ENCODE results near the gene MAGEA11.
A peak's percentile ranks its signal among the peaks of the same experiment; 100 is the strongest.
"Not testable (repeated sequence)": the region's sequence is repeated elsewhere in the genome, so short reads cannot be mapped to it uniquely, and the experiment has no call there.

MAGEA11 gene

GRCh38 chrX:149758068-149758714 lies 46.3 kb downstream of the MAGEA11 start:
- H3K4me3 Mint-ChIP-seq, result no peak overlapping the region
- H3K27ac Mint-ChIP-seq, result no peak overlapping the region
- ATAC-seq (no peak), DNase-seq (no peak)
- no peaks in the 10 kb centered on the region for H3K9me3 Mint-ChIP-seq
- H3K4me1 Mint-ChIP-seq, result no peaks in the 10 kb centered on the region
- peaks cover 10% of the 10 kb centered on the region for H3K27me3 Mint-ChIP-seq

- not testable (repeated sequence) for DNase-seq, H3K9me3 Mint-ChIP-seq, ATAC-seq, H3K4me3 Mint-ChIP-seq, H3K4me1 Mint-ChIP-seq, H3K27ac Mint-ChIP-seq
- H3K27me3 Mint-ChIP-seq, result peaks cover 10% of the 10 kb centered on the region
Measured at GRCh38 chrX:149758715-149759078, 46.8 kb downstream of the MAGEA11 start.

- Mint-ChIP-seq H3K27ac (no peak overlapping the region), H3K27me3 (peaks cover 10% of the 10 kb centered on the region), H3K9me3 (no peaks in the 10 kb centered on the region), H3K4me1 (no peaks in the 10 kb centered on the region), H3K4me3 (no peak overlapping the region)
- no peak for DNase-seq
- ATAC-seq, result no peak
Measured at GRCh38 chrX:149759824-149760223, 48.0 kb downstream of the MAGEA11 start.

GRCh38 chrX:149760965-149761364 lies 49.1 kb downstream of the MAGEA11 start:
- ATAC-seq (no peak), DNase-seq (no peak)
- Mint-ChIP-seq H3K27ac (no peak overlapping the region), H3K4me3 (no peak overlapping the region), H3K4me1 (no peaks in the 10 kb centered on the region), H3K9me3 (no peaks in the 10 kb centered on the region), H3K27me3 (peaks cover 10% of the 10 kb centered on the region)

GRCh38 chrX:149761858-149762674 lies 50.2 kb downstream of the MAGEA11 start:
- H3K9me3 Mint-ChIP-seq, H3K4me3 Mint-ChIP-seq, DNase-seq, H3K4me1 Mint-ChIP-seq, ATAC-seq: not testable (repeated sequence)
- peak overlapping the region in 1 of 2 donors; percentile 42 for H3K27ac Mint-ChIP-seq
- H3K27me3 Mint-ChIP-seq, result peaks cover 10% of the 10 kb centered on the region

GRCh38 chrX:149762696-149763614 lies 51.1 kb downstream of the MAGEA11 start:
- Mint-ChIP-seq H3K27ac (peak overlapping the region in 1 of 2 donors; percentile 76), H3K4me1 (no peaks in the 10 kb centered on the region), H3K27me3 (peaks cover 10% of the 10 kb centered on the region), H3K4me3 (no peak overlapping the region), H3K9me3 (no peaks in the 10 kb centered on the region)
- DNase-seq, result no peak
- no peak for ATAC-seq

Measured in stimulated activated naive CD8-positive, alpha-beta T cell treated with anti-CD3 and anti-CD28 coated beads, Interleukin-15, amount 100 ng/mL, for 72 hours (primary cell).